Nephron progenitor cell (in vitro differentiated cells): ENCODE results near the gene DAZAP1.

Experiments used
- DNase-seq: peaks from one replicate; pipeline ENCODE4 v3.0.0; 2021
- H3K27ac Mint-ChIP-seq: 2 replicates; pipeline ENCODE4 v1.8.0; 2021; ENCODE audit warnings: mild to moderate bottlenecking, moderate library complexity, mixed read lengths
- H3K27me3 Mint-ChIP-seq: 2 replicates; pipeline ENCODE4 v1.8.0; 2021; ENCODE audit warnings: mild to moderate bottlenecking, low read depth, mixed read lengths; ENCODE audit not compliant: poor library complexity
- H3K36me3 Mint-ChIP-seq: 2 replicates; pipeline ENCODE4 v1.8.0; 2021; ENCODE audit warnings: low read depth, mixed read lengths
- H3K4me1 Mint-ChIP-seq: 2 replicates; pipeline ENCODE4 v1.8.0; 2021; ENCODE audit warnings: mixed read lengths
- H3K4me3 Mint-ChIP-seq: 2 replicates; pipeline ENCODE4 v1.8.0; 2021; ENCODE audit warnings: mild to moderate bottlenecking, moderate library complexity, mixed read lengths
- H3K9me3 Mint-ChIP-seq: 2 replicates; pipeline ENCODE4 v1.8.0; 2021; ENCODE audit warnings: mild to moderate bottlenecking, moderate library complexity, mixed read lengths
- TF ChIP-seq, protein P1 (sequence below): fragments of 200-600 bp; sonication (generic); IDR thresholded peaks from 2 replicates; pipeline ENCODE4 v1.5.0; 2021; ENCODE audit warnings: antibody characterized with exemption

DAZAP1 gene

DNA sequence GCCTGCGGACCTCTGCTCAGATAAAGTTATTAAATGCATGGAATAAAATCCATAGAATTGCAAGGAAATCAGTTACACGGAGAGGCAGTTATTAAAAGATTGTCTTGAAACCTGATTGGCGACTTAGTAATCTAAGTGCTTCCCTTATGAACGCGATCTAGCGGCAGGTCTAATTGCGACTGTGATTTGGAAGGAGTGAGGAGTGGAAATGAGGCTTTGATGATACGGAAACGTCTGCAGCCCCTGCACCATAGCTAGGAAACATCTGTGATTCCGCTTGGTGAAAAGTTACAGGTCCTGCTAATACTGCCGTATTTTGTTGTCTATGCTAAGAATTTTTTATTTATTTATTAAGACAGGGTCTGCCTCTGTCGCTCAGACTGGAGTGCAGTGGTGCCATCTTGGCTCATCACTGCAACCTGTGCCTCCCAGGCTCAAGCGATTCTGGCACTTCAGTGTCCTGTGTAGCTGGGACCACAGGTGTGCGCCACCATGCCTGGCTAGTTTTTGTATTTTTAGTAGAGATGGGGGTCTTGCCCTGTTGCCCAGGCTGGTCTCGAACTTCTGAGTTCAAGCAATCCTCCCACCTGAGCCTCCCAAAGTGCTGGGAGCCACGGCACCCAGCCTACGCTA is 22.8 kb upstream of the DAZAP1 start:
- H3K4me1 Mint-ChIP-seq, result peaks cover 16% of the 10 kb centered on the region
- peaks cover 4% of the 10 kb centered on the region for H3K9me3 Mint-ChIP-seq
- DNase-seq, result no peak
- TF ChIP-seq, protein P1, sequence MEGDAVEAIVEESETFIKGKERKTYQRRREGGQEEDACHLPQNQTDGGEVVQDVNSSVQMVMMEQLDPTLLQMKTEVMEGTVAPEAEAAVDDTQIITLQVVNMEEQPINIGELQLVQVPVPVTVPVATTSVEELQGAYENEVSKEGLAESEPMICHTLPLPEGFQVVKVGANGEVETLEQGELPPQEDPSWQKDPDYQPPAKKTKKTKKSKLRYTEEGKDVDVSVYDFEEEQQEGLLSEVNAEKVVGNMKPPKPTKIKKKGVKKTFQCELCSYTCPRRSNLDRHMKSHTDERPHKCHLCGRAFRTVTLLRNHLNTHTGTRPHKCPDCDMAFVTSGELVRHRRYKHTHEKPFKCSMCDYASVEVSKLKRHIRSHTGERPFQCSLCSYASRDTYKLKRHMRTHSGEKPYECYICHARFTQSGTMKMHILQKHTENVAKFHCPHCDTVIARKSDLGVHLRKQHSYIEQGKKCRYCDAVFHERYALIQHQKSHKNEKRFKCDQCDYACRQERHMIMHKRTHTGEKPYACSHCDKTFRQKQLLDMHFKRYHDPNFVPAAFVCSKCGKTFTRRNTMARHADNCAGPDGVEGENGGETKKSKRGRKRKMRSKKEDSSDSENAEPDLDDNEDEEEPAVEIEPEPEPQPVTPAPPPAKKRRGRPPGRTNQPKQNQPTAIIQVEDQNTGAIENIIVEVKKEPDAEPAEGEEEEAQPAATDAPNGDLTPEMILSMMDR, result no peak
- peaks cover 6% of the 10 kb centered on the region for H3K27me3 Mint-ChIP-seq
- H3K4me3 Mint-ChIP-seq, result peak overlapping the region; percentile 92
- peaks cover 8% of the 10 kb centered on the region for H3K36me3 Mint-ChIP-seq
- H3K27ac Mint-ChIP-seq, result no peak overlapping the region

GRCh38 chr19:1385816-1386215 is 21.6 kb upstream of the DAZAP1 start:
- Mint-ChIP-seq H3K9me3 (peaks cover 4% of the 10 kb centered on the region), H3K36me3 (peaks cover 14% of the 10 kb centered on the region), H3K27me3 (peaks cover 6% of the 10 kb centered on the region), H3K4me1 (peaks cover 16% of the 10 kb centered on the region), H3K27ac (no peak overlapping the region), H3K4me3 (no peak overlapping the region)
- TF ChIP-seq, protein P1, result no peak
- no peak for DNase-seq

DNA sequence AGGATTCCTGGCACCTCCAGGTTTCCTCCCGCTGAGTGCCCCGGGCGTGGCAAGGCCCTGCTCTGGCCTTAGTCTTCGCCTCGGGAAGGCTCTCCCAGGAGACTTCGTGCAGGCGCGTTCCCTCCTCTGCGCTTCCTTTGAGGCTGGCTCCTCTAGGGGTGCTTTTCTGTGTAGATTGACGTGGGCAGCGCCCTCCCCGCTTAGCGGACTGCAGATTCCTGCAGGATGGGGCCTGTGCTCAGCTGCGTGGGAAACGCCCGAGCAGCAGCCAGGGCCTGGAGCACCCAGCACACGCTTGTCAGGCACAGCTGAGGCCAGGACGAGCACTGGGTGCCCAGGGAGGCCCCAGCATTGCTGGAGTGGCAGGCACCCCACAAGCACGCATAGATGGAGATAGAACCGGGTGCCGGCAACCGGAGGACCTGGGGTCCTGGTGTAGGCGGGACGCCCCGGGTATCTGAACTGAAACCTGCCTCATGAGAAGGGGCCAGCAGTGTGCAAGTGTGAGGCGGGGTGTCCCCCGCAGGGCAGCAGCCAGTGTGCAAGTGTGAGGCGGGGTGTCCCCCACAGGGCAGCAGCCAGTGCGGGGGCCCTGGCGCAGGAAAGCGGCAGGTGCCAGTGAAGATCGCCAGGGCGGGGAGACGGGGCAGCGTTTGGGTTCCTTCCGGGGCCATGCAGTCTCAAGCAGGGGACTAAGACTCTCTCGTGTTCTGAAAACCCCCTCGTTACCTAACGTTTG is 20.3 kb upstream of the DAZAP1 start:
- peaks cover 6% of the 10 kb centered on the region for H3K27me3 Mint-ChIP-seq
- H3K9me3 Mint-ChIP-seq, result peaks cover 4% of the 10 kb centered on the region
- peaks cover 22% of the 10 kb centered on the region for H3K36me3 Mint-ChIP-seq
- no peak overlapping the region for H3K27ac Mint-ChIP-seq
- no peak overlapping the region for H3K4me3 Mint-ChIP-seq
- TF ChIP-seq, protein P1, result no peak
- peaks cover 8% of the 10 kb centered on the region for H3K4me1 Mint-ChIP-seq
- DNase-seq, result no peak

DNA sequence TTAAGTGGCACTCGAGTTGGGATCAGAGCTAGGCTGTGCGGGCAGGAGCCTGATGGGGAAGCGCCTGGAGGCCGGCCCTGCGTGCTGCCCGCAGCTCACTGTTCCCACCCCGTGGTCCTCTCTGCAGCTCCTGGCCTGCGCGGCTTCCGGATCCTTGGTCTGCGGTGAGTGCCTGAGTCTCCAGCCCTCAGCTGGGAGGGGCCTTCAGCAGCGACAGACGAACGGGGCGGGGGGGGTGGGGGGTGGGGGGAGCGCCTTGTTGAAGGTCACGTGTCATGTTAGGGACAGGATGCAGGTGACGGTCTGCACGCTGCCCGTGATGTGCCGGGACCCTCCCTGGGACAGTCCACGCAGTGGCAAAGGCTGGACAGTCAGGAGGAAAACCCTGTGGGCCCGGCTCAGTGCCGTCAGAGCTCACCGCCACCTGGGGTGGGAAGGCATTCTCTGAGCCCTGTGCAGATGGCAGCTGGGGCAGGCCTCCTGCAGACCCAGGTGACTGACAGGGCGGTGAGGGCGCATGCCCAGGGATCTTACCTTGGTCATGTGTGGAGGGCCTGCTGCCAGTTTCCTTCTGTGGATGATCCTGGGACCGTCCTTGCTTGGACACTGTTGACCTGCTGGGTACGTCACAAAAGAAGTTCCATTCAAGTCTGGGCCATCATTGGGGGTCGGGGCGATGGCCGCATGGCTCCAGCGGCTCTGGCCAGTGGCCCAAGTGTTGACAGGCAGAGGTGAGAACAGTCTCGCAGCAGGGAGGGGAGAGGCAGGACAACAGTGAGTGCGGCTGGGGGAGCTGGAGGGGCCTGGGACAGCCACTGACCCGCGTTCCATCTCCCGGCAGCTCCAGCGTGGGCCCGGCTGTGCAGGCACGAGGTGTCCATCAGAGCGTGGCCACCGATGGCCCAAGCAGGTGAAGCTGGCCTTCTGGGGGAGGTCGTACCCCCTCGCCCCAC is 19.4 kb upstream of the DAZAP1 start:
- DNase-seq, result no peak
- H3K27me3 Mint-ChIP-seq, result peaks cover 6% of the 10 kb centered on the region
- peaks cover 8% of the 10 kb centered on the region for H3K4me1 Mint-ChIP-seq
- peaks cover 26% of the 10 kb centered on the region for H3K36me3 Mint-ChIP-seq
- H3K4me3 Mint-ChIP-seq, result no peak overlapping the region
- H3K9me3 Mint-ChIP-seq, result peaks cover 4% of the 10 kb centered on the region
- peak overlapping the region; percentile 29 for H3K27ac Mint-ChIP-seq
- TF ChIP-seq, protein P1, result no peak

DNA sequence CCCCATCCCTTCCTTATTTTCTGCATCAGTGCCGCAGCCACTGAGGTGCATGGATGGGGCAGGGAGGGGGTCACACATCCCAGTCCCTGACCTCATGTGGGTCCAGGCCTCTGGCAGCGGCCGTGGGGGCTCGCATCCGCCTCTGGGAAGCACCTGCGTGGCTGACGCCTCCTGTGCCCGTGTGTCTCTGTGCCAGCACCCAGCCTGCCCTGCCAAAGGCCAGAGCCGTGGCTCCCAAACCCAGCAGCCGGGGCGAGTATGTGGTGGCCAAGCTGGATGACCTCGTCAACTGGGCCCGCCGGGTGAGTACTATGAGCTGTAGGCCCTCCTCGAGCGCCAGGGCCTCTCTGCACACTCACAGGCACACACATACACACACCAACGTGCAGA is 18.8 kb upstream of the DAZAP1 start:
- peaks cover under 1% of the 10 kb centered on the region for H3K27me3 Mint-ChIP-seq
- H3K9me3 Mint-ChIP-seq, result no peaks in the 10 kb centered on the region
- peaks cover 26% of the 10 kb centered on the region for H3K36me3 Mint-ChIP-seq
- no peak overlapping the region for H3K4me3 Mint-ChIP-seq
- DNase-seq, result no peak
- TF ChIP-seq, protein P1, result no peak
- peak overlapping the region; percentile 42 for H3K27ac Mint-ChIP-seq
- peaks cover 8% of the 10 kb centered on the region for H3K4me1 Mint-ChIP-seq
